Effector CD4-positive, alpha-beta T cell (primary cell): ENCODE measurements around the gene SLC39A8.
"Not testable (repeated sequence)": the region's sequence is repeated elsewhere in the genome, so short reads cannot be mapped to it uniquely, and the experiment has no call there.

Experiments
- DNase-seq: peaks from one replicate; pipeline ENCODE4 v3.0.0-alpha.2; 2020

The SLC39A8 gene

GRCh38 chr4:102298716-102299115 lies 46.6 kb downstream of the SLC39A8 start:
- DNase-seq: no peak

GRCh38 chr4:102295153-102295862 lies 50.0 kb downstream of the SLC39A8 start:
- DNase-seq: no peak

GRCh38 chr4:102288497-102288896 lies 56.8 kb downstream of the SLC39A8 start:
- no peak for DNase-seq

GRCh38 chr4:102285831-102286230 lies 59.5 kb downstream of the SLC39A8 start:
- DNase-seq: no peak

- DNase-seq: no peak
Measured at GRCh38 chr4:102281171-102281839, 64.0 kb downstream of the SLC39A8 start.

GRCh38 chr4:102273317-102273716 lies 72.0 kb downstream of the SLC39A8 start:
- DNase-seq: not testable (repeated sequence)

- no peak for DNase-seq
Measured at GRCh38 chr4:102272318-102272717, 73.0 kb downstream of the SLC39A8 start.

GRCh38 chr4:102268355-102268754 lies 76.9 kb downstream of the SLC39A8 start:
- no peak for DNase-seq

GRCh38 chr4:102263024-102263787 lies 82.1 kb downstream of the SLC39A8 start:
- DNase-seq: no peak

- DNase-seq: no peak
Measured at GRCh38 chr4:102259702-102260101, 85.6 kb downstream of the SLC39A8 start.

- DNase-seq: no peak
Measured at GRCh38 chr4:102259081-102259480, 86.2 kb downstream of the SLC39A8 start.

GRCh38 chr4:102256321-102256720 lies 89.0 kb downstream of the SLC39A8 start:
- no peak for DNase-seq

- no peak for DNase-seq
Measured at GRCh38 chr4:102253860-102254259, 91.4 kb downstream of the SLC39A8 start.

GRCh38 chr4:102252171-102252570 lies 93.1 kb downstream of the SLC39A8 start:
- no peak for DNase-seq

GRCh38 chr4:102250341-102250740 lies 94.9 kb downstream of the SLC39A8 start:
- no peak for DNase-seq

GRCh38 chr4:102247041-102247440 lies 98.2 kb downstream of the SLC39A8 start:
- DNase-seq: no peak

- DNase-seq: no peak
Measured at GRCh38 chr4:102246416-102246815, 98.9 kb downstream of the SLC39A8 start.

GRCh38 chr4:102244878-102245535 lies 100.3 kb downstream of the SLC39A8 start:
- no peak for DNase-seq

GRCh38 chr4:102243296-102243695 lies 102.0 kb downstream of the SLC39A8 start:
- not testable (repeated sequence) for DNase-seq

- DNase-seq: no peak
Measured at GRCh38 chr4:102234243-102234838, 110.9 kb downstream of the SLC39A8 start.

- DNase-seq: no peak
Measured at GRCh38 chr4:102230194-102230593, 115.1 kb downstream of the SLC39A8 start.

GRCh38 chr4:102227388-102227787 lies 117.9 kb downstream of the SLC39A8 start:
- DNase-seq: no peak

- DNase-seq: no peak
Measured at GRCh38 chr4:102223461-102223860, 121.8 kb downstream of the SLC39A8 start.
